Effector CD8-positive, alpha-beta T cell (primary cell): ENCODE measurements around the gene TRPC4.

ENCODE experiments used
- DNase-seq: peaks from one replicate; lab custom pipeline; 2025; lab: John Stamatoyannopoulos, UW

Gene TRPC4

DNA sequence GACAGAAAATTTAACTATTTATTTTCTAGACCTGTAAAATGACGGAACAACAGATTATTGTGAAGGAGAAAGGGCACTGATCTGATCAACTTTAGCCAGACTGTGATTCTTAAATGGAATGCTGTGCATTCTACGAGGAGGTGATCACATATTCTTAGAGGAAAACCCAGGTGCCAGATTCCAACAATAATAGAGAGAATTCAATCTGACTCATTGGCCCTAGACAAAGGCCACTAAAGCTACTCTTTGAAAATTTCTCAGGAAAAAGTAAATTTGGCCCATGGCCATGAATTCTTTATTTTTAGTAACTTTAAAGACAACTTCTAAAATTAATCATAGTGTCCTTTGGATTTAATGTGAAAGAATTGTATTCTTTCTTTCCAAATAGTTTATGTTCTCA, 212.4 kb downstream of the TRPC4 start:
- DNase-seq = no peak

DNA sequence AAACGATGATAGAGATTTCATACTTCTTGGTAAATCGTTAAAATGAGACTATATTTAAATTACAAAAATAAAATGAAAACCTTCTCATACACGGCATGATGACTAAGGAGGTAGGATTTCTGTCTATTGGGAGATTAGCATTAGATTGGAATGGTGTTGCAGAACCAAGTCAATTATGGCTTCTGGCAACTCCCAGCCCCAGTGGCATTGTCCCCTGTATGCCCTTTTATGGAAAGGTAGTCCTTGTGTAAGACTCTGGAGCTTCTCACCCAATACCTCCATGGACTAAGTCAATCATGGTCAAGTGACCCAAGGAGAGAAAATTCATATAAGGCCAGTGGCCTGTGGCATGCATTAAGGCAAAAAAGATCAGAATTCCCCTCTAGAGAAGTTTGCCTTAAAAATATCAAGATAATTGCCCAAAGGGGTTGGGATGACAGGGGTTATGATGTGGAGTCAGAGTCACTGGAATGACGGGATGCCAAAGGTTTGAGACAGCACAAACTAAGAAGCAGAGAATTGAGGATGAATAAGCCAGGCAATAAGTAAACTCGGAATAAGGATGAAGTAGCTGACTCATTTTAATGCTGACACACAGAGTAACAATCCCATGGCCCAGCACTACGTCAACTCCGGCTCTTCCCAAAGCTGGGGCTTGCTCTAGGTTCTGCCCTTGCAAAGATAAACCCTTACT, 213.2 kb downstream of the TRPC4 start:
- DNase-seq = no peak

DNA sequence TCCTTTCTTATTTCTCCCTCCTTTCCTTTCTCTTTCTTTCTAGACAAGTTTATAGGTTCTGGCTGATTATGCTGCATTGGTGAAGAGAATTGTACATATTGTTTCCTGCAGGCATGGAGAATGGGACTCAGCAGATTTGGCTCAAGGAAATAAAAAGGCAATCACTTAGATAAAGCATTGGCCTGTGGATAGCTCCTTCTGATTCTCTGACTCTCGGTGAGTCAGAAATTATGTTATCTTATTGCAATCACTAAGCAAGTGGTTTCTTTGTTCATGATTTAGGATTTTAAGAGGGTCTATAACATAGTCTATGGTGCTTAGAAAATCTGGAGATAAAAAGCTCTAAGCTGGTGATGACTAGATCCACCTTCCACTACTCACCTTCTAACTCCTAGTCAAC, 217.0 kb downstream of the TRPC4 start:
- no peak for DNase-seq

DNA sequence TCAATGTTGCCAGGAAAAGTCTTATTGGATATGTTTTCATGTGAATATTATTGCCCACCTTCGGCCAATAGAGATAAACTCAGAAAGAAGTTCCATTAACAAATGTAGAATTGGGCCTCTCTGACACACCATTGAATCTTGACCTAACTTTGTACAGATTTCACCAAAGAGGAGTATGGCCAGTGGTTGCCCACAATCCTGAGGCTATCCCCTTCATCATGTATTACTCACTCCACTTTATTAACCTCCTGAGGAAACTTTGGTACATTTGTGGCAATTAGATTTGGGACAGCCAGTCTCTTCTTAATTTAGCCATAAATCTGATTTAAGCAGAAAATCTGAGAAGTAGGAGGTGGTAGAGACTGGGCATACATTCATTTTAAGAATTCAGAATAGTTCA, 217.7 kb downstream of the TRPC4 start:
- DNase-seq = no peak

DNA sequence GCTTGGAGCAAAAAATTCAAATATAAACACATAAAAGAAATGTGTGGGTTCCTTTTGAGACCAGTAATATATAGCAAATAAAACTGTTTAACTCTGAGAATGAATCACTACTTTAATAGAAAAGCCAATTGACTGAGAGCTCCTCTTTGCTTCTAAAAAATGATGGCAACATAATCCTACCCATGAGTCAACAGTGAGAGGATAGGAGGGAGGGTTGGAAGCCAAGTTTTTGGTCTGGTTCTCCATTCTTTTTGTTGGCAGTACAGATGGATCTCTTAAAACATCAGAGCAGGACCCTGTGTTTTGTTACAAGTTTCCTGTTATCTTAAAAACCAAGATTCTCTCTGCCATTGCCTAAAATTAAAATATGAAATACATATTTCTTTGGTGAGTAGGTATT, 221.0 kb downstream of the TRPC4 start:
- no peak for DNase-seq

DNA sequence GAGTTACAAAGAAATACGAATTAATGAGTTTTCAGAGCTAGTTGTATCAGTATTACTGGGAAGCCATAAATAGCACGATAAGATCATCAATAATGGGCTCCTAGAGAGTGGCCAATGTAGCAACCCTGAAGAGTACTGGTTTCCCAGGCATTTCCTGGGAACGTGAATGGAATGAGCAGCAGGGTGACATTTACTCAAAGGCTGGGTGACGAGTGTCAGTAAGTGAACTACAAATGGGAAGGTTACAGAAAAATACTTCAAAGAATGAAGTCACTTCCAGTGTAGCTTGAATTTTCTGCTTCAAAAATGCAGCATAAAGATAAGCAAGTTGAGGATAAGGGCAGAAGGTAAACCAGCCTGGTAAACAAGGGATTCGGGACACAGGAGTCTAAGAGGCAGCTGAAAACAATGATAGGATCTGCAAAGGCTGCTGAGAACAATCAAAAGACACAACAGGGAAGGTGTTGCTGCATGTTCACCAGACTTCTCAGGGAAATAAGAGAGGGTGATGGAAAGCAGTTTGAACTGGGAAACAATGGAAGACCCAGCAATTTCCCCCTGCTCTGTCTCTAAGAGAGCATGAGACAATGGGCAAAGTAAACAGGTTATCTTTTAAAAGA, 222.4 kb downstream of the TRPC4 start:
- no peak for DNase-seq

DNA sequence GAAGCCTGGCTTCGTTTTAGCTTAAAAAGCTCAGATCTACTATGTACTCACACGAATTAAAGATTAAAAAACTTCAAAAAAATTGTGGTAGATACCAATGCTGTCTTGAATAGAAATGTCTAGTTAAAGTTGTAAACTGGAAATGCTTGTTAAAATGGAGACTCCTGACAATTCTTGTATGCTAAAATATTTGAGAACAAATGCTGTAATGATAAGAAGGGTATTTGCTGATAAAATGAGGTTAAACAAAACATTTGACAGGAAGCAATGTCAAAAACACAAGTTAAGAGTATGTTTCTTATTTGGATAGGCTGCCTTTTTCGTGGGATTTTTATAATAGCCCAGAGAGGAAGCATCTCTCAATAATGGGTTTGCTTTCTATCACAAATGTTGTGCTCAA, 223.0 kb downstream of the TRPC4 start:
- no peak for DNase-seq

DNA sequence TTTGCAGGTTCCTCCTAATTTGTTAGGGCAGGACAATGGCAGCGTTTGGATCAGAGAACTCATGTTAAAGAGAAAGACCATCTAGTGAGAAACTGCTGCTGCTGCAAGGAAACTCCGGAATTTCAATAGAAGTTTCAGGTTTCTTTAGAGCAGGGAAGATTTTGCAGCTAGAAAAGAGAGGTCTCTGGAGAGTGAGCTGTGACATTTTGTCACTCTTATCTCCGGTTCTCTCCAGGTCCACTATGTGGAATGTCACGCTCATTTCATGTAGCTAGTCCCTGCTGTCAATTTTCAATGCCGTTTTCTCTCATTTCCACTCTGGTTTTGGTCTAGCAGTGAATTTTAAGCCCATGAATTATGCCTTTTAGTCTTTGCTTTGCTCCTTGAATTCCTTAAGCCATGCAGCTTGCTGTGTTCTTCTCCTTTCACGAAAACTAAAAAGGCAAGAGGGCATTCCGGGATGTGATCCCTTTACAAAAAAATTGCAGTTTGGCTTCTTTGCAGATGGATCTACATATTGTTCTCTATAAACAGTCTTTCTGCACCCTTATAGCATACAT, 224.3 kb downstream of the TRPC4 start:
- no peak for DNase-seq

DNA sequence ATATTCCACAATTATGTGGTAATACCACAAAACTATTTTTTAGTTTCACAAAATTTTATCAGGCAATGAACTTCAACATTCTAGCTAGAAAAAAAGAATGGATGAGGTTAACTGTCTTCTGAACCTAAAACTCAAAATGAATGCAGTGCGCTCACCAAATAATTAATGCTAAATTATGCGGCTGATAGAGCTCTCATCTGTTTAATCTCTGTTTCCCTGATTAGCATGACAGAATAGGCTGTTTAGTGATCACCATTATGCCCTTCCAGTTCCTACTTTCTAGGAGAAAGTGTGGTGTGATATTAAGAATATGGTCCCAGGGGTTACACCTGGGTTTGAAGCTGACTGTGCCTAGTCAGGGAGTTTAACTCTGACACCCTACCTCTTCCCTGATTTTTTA, 228.2 kb downstream of the TRPC4 start:
- DNase-seq = no peak

DNA sequence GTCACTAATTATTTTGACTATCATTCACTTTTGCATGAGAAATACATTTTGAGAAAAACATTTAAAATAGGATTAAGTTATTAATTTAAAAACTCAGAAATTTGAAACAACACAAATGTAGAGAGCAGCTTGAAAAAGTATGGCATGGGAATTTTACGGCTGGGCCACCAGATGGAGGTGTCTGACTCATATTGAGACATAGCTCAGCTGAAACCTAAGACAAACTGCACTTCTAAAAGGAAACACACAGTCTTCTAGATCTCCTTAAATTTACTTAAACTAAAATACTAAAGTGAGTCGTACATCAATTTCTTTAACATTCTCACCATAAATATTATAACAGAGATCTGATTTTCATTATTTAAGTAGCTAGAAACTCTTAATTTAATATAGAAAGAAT, 229.1 kb downstream of the TRPC4 start:
- DNase-seq = no peak

DNA sequence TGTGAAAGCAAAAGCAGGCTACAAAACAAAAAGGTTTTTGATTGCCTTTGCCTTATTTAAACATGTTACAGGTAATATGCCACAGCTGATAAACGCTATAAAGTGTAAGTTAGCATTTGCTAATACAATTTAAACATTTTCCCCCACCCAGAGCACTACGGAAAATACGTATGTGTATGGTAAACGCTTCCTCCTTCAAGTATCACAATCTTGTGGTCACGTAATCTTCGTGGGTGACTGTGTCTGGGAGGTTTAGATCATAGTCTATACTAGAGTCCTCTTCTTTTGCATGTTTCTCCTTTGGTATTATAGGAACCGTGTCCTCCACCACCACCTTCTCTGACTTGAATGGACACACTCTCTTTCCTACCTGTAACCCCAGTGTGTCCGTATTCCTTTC, 232.9 kb downstream of the TRPC4 start:
- no peak for DNase-seq

DNA sequence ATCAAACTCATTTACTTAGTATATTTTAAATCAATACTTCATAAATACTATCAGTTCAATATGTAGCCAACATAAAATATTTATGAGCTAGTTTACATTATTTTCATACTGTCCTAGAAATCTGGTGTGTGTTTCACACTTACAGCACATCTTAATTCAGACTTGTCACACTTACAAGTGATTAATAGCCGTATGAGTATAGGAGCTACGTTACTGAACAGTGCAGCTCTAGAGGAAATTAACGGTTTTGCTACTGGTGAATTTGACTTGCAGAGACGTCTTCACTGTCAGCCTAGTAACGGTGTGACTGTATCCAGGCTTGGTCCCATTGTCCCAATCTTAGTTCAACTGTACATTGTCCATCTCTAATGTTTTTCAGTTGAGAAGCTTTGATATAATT, 237.3 kb downstream of the TRPC4 start:
- no peak for DNase-seq

DNA sequence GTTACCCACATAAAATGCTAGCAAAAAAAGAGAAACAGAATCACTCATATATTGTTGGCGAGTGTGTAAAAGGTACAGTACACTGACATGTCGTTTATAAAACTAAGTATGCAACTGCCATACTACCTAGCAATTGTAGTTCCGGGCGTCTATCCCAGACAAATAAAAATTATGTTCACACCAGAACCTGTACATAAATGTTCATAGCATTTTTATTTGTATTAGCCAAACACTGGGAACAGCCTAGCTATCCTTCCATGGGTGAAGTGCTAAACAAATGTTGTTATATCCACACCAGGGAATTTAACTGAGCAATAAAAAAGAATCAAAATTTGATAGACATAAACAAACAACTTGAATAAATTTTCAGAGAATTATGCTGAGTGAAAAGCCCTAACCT, 242.1 kb downstream of the TRPC4 start:
- no peak for DNase-seq

DNA sequence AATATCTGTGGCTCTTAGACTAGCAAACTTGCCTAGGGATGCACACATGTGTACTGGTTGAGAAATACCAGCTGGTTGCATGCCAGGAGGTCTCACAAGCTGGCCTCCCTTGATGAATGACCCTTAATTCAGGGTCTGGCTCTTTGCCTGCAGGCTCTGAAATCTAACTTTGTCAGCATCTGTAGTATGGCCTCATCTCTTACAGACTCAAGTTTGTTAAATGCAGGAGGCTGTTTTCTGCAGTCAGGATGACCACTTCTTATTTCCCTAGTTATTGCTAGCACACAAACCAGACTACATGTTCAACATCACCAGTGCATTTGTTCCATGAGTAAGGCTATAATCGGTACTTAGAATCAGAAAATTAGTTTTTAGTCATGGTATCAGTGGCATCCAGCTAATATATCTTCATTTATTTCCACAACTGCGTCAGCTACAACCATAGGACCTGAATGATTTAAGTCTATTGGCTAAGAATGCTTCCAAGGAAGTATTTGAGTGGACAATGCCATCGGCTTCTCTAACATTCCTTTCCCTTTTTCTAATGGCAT, 247.7 kb downstream of the TRPC4 start:
- DNase-seq = no peak

DNA sequence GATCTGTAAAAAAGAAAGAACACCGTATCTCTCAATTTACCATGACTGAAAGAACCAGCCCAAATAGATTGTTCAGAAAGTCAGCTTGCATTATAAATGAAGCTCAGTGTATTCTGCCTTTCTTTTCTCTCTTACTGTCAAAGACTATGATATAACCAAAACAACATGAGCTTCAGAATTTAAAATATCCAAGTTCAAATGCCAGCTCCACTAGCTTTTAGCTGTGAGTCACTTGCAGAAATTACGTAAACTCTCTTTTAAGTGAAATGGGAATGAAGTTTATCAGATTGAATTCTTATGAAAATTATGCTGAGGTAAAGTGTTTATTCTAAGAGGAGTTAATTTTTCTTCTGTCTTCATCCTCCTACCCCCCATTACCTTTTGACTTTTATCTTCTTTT, 251.0 kb downstream of the TRPC4 start:
- no peak for DNase-seq

DNA sequence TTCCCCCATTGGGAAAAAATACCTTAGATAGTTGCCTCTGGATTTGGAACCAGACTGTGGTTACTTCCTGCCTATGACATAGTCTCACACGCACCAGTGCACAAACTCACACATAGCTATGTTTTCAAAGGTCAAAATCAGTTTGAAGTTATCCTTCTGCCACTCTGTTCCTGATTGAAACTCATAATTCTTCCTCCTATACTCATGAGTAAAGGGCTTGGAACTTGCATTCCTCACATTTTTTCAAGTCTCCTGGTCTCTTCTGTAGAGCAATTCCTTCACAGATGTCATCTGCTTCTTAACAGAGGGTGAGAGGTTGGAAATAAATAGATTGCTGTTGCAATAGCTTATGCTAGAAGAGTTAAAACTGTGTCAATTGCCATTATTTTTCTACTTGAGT, 252.4 kb downstream of the TRPC4 start:
- no peak for DNase-seq

DNA sequence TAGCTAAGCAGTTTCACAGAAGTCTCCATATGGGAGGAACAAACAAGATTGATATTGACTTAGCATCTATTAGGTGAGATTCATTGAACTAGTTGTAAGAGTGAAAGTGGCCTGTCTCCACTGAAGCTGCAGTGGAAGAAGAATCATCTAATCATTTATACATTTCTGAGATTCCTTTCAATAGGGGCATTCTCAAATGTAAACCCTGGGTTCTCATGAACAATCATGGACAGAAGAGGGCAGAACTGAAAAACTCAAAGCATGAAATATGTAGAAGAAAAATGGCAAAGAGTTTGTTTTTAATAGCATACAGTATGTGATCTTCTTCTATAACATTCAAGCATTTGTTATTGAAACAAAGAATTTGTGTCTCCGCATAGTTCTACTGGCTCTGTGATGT, 253.4 kb downstream of the TRPC4 start:
- DNase-seq = no peak

DNA sequence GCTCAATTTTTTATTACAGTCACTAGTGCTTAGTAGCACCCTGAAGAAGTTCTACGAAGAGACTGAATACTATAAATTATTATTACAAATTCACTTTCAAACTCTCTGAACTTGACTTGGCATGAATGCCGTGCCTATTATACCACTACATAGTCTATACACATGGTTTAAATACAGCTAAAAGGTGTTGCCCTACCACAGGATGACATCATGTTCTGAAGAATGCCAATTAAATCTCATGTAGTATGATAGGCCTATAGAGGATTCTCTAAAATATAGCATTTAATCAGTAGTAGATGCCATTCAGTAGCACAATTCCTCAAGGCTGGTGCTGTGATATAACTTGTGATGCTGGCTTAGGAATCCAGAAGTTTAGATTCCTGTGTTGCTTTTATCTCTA, 254.3 kb downstream of the TRPC4 start:
- DNase-seq = no peak

DNA sequence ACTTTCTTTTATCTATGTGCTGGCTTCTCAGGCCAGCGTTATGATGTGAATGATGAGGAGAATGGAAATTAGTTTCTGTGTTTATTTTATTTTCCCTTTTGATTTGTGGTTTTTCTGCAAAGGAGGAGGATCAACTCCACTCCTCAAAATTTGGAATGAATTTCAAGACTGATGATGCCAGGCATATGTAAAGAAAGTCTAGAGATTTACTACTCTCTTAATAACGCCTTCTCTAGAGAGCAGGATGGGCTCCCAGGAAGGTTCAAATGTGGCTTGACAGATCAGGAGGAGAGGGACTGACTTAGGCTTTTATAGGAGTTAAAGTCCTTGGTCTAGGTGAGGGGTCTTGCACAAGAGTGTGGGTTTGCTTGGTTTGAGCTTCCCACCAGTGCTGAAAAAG, 255.9 kb downstream of the TRPC4 start:
- DNase-seq = no peak

DNA sequence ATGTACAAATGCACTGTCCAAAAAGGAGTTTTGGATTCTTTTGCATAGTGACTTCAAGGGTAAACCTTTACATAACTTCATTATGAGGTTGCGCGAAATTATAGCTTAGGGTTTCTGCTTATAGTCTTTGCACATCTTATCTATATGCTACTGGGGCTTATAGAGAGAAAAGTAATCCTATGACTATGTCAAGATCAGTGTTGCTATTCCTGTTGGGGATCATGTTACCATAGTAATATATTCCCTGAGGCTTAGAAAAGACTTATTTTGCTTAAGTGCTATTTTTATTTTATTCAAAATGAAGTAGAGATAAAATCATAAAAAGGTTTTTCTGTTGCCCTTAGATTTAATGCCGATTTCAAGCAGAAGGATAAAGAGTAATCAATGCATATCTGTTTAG, 256.3 kb downstream of the TRPC4 start:
- DNase-seq = no peak

DNA sequence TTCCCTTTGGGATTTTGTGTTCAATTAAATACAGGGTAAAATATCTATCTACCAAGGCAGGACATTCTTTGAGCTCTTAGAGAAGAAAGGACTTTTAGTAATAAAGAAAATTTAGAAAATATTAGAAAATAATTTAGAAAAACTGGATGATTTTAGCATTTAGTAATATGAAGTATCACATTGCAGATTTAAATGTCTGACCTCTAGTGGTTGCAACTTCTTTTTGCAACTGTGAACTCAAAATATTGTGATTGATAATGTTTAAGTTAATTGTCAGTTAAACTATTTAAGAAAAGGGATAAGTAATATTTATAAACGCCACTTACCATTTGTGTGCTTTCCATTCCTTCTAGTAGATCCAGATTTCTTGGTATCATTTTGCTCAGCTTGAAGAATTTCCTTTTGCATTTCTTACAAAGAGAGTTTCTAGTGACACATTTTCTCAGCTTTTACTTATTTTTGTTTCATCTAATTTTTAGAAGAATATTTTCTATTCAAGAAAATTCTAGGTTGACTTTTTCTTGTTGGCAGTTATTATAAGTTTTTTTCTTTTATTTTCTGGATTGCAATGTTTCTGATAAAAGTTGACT, 260.7 kb downstream of the TRPC4 start:
- no peak for DNase-seq

DNA sequence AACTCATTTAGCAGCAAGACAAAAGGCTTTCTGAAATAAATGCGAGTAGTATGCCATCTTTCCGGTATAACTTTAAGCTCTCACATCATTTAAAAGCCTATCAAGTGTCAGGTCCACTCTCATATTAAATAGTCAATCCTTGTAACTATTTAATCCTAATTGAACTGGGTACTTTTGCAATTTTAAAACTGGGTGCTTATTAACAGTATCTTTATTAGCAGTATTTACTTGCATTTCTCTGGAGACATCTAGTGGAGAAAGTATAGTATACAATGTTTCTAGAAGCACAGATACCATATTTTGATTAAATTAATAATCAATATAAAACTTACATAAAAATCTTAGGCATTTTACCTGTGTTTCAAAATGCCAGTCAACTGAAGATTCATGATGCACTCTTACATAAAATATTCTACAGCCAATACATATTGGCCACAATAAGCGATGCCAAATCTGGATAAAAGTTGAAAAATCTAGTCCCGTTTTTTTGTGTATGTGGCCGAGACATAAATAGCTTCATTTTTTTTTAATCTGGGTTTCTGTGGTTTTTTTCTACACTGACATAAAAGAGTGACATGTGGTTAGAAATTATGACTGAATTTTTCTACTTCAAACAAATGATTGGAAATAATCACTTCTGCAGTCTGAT, 266.7 kb downstream of the TRPC4 start:
- no peak for DNase-seq
